HG03521 (cell line): ENCODE data around the gene SUGCT.

ENCODE experiments used
- ATAC-seq: cut with Tn5 transposase; IDR thresholded peaks from one replicate; pipeline ENCODE4 v1.9.1; 2021; ENCODE audit warnings: mild to moderate bottlenecking, moderate library complexity; ENCODE audit not compliant: unreplicated experiment

Gene SUGCT

GRCh38 chr7:40883826-40884225 lies 749.0 kb downstream of the SUGCT start:
- no peak for ATAC-seq

- ATAC-seq: no peak
These were observed 749.4 kb downstream of the SUGCT start for GRCh38 chr7:40884241-40884640.

DNA sequence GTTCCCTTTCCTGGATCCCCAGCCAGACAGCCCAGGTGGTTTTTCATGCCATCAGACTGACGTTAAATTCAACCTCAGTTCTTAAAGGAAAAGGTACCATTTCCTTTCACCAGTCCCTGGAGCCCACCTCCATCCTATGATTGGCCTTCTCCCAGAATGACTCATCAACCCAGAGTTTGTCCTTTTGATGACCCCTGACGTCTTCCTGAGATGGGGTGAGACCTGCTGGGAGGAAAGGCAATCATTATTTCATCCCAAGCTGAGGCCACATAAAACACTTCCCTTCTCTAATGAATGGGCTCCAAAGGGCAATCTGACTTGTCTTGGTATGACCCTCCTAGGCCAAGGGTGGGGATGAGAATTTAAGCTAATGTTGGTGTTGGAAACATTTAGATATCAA lies 750.7 kb downstream of the SUGCT start:
- ATAC-seq: no peak

- ATAC-seq: no peak
These were observed 752.3 kb downstream of the SUGCT start for GRCh38 chr7:40887099-40887498.

DNA sequence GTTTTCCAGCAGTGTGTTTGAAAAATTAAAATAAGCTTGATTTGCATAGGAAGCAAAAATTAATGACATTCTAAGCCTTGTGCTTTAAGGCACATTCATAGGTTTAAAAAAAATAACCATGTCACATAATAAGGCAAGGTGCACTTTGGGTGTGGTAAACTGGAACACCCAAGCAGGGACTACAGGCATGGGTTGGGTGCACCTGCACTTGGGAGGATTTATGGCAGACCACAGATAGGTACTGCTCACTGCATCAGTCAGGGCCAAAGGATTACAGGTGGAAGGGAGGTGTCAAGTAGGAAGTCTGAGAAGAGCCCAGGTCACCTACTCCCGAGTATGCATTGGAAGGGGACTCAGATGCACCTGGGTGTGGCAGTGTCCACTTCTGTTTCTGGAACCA lies 753.7 kb downstream of the SUGCT start:
- no peak for ATAC-seq

- no peak for ATAC-seq
These were observed 754.3 kb downstream of the SUGCT start for GRCh38 chr7:40889099-40889498.

DNA sequence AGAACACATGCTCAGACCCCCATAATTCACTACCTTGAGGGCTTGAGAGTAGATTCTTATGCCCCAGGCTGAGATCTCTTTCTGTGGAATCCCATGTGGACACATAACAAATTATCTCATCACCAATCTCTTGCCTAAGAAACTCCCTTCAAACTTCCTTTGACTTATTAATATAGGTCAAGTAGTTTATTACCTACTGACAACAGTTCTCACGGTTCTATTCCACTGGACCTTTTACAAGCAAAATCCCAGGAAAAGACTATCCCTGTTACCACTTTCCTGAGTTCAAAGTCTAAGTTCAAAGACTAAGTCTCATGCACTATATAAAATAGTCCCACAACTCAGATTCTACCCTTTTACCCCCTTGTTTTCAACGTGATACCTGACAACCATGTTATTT lies 754.7 kb downstream of the SUGCT start:
- no peak for ATAC-seq

DNA sequence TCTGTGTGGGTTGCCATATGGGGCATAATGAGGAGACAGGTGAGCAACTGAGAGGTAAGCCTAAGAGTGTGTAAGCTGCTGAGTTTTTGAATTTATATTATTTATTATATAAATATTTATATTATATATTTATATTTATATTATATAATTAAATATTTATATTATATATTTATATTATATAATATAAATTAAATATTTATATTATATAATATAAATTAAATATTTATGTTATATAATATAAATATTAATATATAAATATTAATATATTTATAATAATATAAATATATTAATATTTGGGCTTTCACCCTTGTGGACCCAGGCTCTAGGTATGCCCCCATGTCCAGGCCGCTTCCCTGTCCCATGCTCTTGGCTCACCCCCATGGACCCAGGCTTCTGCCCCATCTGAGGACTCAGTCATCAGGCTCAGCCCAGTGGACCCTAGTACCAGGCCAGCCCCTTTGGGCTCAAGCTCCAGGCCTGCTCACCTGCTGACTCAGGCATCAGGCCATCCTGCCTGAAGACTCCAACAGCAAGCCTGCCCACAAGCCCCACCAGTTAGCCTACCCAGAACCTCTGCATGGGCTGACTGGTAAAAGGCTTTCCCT lies 755.4 kb downstream of the SUGCT start:
- ATAC-seq: no peak

- ATAC-seq: no peak
These were observed 756.4 kb downstream of the SUGCT start for GRCh38 chr7:40891232-40891631.

DNA sequence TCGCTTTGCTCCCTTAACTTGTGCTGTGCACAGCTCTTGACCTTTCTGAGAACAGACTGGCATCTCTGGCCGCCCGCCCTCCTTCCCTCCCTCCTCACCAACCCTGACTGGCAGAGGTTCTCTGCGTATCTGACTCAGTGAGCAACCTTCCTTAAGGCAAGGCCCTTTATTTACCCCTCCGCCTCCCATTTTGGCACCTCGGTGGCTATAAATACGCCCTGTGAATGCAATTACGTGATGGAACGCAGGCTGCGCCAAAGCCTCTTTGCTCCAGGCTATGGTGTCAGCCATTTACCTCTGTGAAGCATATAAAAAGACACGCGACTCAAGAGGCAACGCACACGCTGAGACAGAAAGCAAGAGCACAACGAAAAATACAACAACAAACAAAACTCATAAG lies 764.3 kb downstream of the SUGCT start:
- ATAC-seq: no peak

GRCh38 chr7:40899636-40900507 lies 765.1 kb downstream of the SUGCT start:
- ATAC-seq: no peak

DNA sequence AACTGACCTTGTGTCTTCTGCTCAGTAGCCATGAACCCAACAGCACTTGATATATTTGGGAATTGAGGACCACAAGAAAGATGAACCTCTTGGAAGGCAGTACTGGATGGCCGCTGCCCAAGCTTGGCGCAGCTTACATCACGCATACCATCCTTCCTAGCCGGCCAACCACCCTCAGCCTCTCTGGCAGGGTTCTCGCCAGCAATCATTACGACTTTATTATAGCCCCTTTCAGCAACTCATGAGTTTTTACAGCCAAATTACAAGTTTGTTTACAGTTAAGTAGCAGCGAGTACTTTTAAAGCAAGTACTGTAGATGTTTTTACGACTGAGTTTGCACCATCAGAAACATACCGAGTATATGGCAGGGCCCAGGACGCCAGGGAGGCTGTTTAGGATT lies 769.1 kb downstream of the SUGCT start:
- no peak for ATAC-seq

GRCh38 chr7:40907286-40907685 lies 772.5 kb downstream of the SUGCT start:
- ATAC-seq: no peak

GRCh38 chr7:40909346-40909980 lies 774.7 kb downstream of the SUGCT start:
- no peak for ATAC-seq
